ENCODE measurements around the gene ADAM12.

- TF ChIP-seq POLR2A (IDR thresholded peaks at IDR 0.05) = no peak
- TF ChIP-seq CTCF (IDR thresholded peaks at IDR 0.05) = no peak
These were observed 37.3 kb downstream of the ADAM12 start for GRCh38 chr10:126351021-126351420.

All from sigmoid colon (tissue), 3 donors.